GM12874 (cell line): Measurements from ENCODE around the gene SMOC1.

Experiments
- TF ChIP-seq, protein P1 (sequence below): IDR thresholded peaks from 2 replicates; pipeline ENCODE4 v1.5.1; 2011; ENCODE audit warnings: low read depth, mild to moderate bottlenecking, control low read depth, low read length, moderate library complexity; ENCODE audit not compliant: insufficient read depth

SMOC1 gene

GRCh38 chr14:69887740-69888657, 8.8 kb downstream of the SMOC1 start:
- TF ChIP-seq, protein P1, sequence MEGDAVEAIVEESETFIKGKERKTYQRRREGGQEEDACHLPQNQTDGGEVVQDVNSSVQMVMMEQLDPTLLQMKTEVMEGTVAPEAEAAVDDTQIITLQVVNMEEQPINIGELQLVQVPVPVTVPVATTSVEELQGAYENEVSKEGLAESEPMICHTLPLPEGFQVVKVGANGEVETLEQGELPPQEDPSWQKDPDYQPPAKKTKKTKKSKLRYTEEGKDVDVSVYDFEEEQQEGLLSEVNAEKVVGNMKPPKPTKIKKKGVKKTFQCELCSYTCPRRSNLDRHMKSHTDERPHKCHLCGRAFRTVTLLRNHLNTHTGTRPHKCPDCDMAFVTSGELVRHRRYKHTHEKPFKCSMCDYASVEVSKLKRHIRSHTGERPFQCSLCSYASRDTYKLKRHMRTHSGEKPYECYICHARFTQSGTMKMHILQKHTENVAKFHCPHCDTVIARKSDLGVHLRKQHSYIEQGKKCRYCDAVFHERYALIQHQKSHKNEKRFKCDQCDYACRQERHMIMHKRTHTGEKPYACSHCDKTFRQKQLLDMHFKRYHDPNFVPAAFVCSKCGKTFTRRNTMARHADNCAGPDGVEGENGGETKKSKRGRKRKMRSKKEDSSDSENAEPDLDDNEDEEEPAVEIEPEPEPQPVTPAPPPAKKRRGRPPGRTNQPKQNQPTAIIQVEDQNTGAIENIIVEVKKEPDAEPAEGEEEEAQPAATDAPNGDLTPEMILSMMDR: no peak

- TF ChIP-seq, protein P1: no peak
Measured at GRCh38 chr14:69891422-69891821, 12.2 kb downstream of the SMOC1 start.

DNA sequence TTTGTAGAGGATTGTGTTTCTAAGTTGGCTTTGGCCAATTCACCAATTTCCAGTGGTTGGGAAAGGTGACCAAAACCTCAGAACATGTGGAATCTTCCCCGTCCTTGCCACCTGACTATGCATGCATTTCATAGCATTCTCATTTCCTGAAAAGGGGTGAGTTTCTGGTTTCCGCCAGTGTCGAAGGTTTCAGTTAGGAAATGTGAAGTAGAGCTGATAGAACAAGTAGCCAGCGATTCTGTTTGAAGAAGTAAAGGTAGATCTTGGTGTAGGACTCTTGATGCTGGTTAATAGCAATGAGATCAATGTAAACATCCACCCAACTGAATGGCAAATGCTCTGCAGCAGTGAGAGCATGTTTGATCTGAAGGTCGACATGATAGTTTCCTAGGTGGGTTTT, 15.9 kb downstream of the SMOC1 start:
- TF ChIP-seq, protein P1: no peak

DNA sequence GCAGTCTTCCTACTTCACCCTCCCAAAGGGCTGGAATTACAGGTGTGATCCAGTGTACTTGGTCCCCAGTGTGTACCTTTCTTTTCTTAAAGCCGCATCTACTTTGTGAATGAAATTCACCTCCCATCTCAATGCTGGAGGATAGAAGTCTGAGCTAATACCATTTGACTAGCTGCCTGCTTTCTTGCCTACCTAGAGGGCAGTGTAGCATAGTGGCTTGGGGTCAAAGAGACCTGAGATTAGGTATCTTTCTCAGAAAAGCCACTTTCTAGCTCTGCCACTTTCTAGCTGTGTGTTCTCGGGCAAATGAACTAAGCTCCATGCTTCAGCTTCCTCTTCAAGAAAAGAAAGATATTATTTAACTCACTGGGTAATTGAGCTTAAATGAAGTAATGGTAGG, 16.9 kb downstream of the SMOC1 start:
- TF ChIP-seq, protein P1: no peak

DNA sequence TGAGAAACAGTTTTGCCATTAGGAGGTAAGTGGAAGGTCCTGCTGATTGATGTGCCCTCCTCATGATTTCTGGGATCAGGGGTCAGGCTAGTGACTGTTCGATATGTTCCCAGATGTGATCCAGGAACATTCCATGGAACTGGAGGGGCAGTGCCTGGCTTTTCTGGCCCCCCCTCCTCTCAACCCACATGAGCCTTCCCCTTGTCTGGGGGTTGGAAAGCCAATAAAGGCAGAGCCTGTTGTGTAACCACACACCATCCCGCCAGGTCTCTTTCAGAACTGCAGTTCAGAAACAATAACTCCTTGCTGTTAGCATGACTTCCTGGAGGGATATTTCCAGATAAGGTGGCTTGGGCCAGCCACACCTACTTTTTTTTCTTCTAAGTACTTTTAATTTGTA, 17.8 kb downstream of the SMOC1 start:
- TF ChIP-seq, protein P1: no peak

DNA sequence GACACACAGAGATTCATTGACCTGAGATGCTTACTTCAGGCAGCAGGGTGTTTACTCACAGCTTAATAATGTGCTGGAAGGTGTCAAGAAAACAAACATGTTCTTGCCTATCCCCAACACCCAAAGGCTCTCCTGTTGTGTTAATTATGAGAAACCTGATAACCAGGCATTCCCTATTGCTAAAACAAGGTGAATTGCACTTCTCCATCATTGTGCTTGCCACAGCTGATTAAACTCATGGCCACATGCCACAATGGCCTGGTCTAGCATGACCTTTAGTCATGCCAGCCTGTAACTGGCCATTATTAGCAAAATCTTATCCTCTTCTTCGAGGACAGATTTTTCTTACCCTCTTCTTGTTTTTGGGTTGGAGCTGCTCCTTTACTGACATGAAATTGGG, 21.4 kb downstream of the SMOC1 start:
- TF ChIP-seq, protein P1: no peak

GRCh38 chr14:69901113-69901951, 22.1 kb downstream of the SMOC1 start:
- TF ChIP-seq, protein P1: no peak
